PC-3 (cell line): ENCODE data around the gene UFD1.

Experiments
- EZH2 ChIP-seq: fragments of 300-600 bp; sonication (generic); IDR thresholded peaks from one replicate; pipeline ENCODE4 v1.6.1; 2017; ENCODE audit warnings: antibody characterized with exemption, mild to moderate bottlenecking, low read length; ENCODE audit not compliant: unreplicated experiment
- TF ChIP-seq, protein P1 (sequence below): fragments of 300-600 bp; sonication (generic); conservative IDR thresholded peaks from 2 replicates; pipeline ENCODE4 v1.5.1; 2017; ENCODE audit warnings: antibody characterized with exemption, low read depth, mild to moderate bottlenecking, low read length

DNA sequence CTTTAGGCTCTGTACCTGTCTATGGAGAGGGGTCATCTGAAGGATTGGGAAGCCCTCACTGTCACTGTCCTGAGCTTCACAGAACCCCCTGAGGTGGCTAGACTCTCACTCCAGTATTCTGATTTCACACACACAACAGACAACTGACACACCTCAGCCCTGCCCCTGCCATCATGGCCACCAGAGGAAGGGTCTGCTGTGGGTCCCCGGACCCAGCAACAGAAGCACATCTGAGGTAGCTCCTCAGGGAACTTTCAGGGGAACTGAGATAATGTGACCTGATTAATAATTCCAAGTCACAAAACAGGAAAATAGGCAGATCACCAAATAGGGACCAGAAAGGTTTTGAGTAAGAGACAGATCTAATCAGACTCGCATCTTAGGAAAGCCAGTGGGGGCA, 24.0 kb downstream of the UFD1 start:
- TF ChIP-seq, protein P1, sequence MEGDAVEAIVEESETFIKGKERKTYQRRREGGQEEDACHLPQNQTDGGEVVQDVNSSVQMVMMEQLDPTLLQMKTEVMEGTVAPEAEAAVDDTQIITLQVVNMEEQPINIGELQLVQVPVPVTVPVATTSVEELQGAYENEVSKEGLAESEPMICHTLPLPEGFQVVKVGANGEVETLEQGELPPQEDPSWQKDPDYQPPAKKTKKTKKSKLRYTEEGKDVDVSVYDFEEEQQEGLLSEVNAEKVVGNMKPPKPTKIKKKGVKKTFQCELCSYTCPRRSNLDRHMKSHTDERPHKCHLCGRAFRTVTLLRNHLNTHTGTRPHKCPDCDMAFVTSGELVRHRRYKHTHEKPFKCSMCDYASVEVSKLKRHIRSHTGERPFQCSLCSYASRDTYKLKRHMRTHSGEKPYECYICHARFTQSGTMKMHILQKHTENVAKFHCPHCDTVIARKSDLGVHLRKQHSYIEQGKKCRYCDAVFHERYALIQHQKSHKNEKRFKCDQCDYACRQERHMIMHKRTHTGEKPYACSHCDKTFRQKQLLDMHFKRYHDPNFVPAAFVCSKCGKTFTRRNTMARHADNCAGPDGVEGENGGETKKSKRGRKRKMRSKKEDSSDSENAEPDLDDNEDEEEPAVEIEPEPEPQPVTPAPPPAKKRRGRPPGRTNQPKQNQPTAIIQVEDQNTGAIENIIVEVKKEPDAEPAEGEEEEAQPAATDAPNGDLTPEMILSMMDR, result no peak
- TF ChIP-seq EZH2, result no peak
